GM12878 (cell line): ENCODE measurements around the gene TNIP2.

Experiments used
- CEBPZ ChIP-seq: fragments of 150-350 bp; IDR thresholded peaks from 2 replicates; pipeline ENCODE4 v1.6.1; 2016; ENCODE audit warnings: low read depth, low read length
- CHD2 ChIP-seq: IDR thresholded peaks from 2 replicates; pipeline ENCODE4 v1.6.1; 2011; ENCODE audit warnings: low read depth, low read length, improper control_type of control experiment, borderline replicate concordance
- CTCF ChIP-seq, 3 experiments: IDR thresholded peaks in 2 of 3; conservative IDR thresholded peaks in 1 of 3; 2 replicates each; pipeline ENCODE4 v1.5.1; 2011; ENCODE audit warnings: low read depth in 3 of 3, low read length in 3 of 3, mild to moderate bottlenecking in 3 of 3, control low read depth in 2 of 3, moderate library complexity in 2 of 3, inconsistent platforms in 1 of 3, mixed read lengths in 1 of 3; ENCODE audit not compliant: control insufficient read depth in 2 of 3, insufficient read depth in 1 of 3; ENCODE audit errors: extremely low read depth in 1 of 3
- PKNOX1 ChIP-seq: fragments of 450-650 bp; IDR thresholded peaks from 2 replicates; pipeline ENCODE4 v1.6.1; 2016; ENCODE audit warnings: mild to moderate bottlenecking
- RAD21 ChIP-seq: IDR thresholded peaks from 2 replicates; pipeline ENCODE4 v1.6.1; 2011; ENCODE audit warnings: mild to moderate bottlenecking, low read depth, low read length, moderate library complexity; ENCODE audit not compliant: insufficient read depth
- SUPT20H ChIP-seq: IDR thresholded peaks from 2 replicates; pipeline ENCODE4 v1.6.1; 2011; ENCODE audit warnings: low read depth, mild to moderate bottlenecking, low read length, moderate library complexity, borderline replicate concordance; ENCODE audit not compliant: control insufficient read depth
- TAF1 ChIP-seq: IDR thresholded peaks from 2 replicates; pipeline ENCODE4 v1.6.1; 2011; ENCODE audit warnings: mild to moderate bottlenecking, low read depth, low read length, borderline replicate concordance
- ZNF274 ChIP-seq: IDR thresholded peaks from one replicate; pipeline ENCODE4 v1.8.0; 2011; ENCODE audit not compliant: insufficient read length, insufficient read depth
- ZZZ3 ChIP-seq: IDR thresholded peaks from 2 replicates; pipeline ENCODE4 v1.6.1; 2011; ENCODE audit warnings: low read depth; ENCODE audit not compliant: control insufficient read depth, insufficient read length

- TF ChIP-seq SUPT20H (no peak), CEBPZ (no peak), ZZZ3 (no peak), CTCF (IDR thresholded peaks at IDR 0.05 in 2 of 3, conservative IDR thresholded peaks at IDR 0.05 in 1 of 3; ENCODE audit: control insufficient read depth in 2 of 3, extremely low read depth in 1 of 3, insufficient read depth in 1 of 3, low read depth in 3 of 3, low read length in 3 of 3) (no peak), CHD2 (no peak), ZNF274 (no peak), PKNOX1 (no peak), TAF1 (no peak), RAD21 (no peak)
Measured at GRCh38 chr4:2756691-2757350, 685 bp upstream of the TNIP2 start.
